ENCODE data around the gene NKPD1.
"Not testable (repeated sequence)": the region's sequence is repeated elsewhere in the genome, so short reads cannot be mapped to it uniquely, and the experiment has no call there.

Gene NKPD1

GRCh38 chr19:45130236-45130635 lies 30.5 kb downstream of the NKPD1 start:
- no peak overlapping the region for H3K9ac ChIP-seq (ENCODE audit: low read depth, low read length)
- peaks cover 5% of the 10 kb centered on the region for H3K4me1 ChIP-seq (ENCODE audit: control insufficient read depth, insufficient read depth, low read length)

DNA sequence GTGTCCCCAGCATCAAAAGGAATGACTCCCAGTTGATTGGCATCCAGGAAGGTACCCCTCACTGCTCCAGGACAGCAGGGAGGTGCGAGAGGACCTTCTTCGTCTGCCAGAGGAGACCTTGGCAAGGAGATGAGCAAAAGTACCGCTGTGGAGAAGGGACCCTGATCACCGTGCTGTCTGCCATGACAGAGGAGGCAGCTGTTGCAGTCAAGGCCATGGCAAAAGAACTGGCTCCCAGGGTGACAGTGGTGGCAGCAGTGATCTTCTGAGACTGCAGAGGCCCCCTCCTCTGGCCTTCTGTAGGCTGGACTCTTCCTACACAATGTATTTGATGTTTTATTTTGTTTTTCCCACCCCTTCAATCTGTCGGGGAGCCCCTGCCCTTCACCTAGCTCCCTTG lies 32.0 kb downstream of the NKPD1 start:
- H3K9ac ChIP-seq (ENCODE audit: low read depth, low read length): no peak overlapping the region
- H3K4me1 ChIP-seq (ENCODE audit: control insufficient read depth, insufficient read depth, low read length): peaks cover 5% of the 10 kb centered on the region
- H3K9me3 ChIP-seq (ENCODE audit: control insufficient read depth, insufficient read depth, low read length): no peaks in the 10 kb centered on the region
- H3K36me3 ChIP-seq (ENCODE audit: control insufficient read depth, insufficient read depth, low read length): no peaks in the 10 kb centered on the region
- no peaks in the 10 kb centered on the region for H3K27me3 ChIP-seq (ENCODE audit: control insufficient read depth, insufficient read depth, low read length)
- H3K4me3 ChIP-seq (ENCODE audit: low read depth, low read length): no peak overlapping the region

More at GRCh38 chr19:45130236-45130635, 30.5 kb downstream of the NKPD1 start:
- H3K4me3 ChIP-seq (ENCODE audit: low read depth, low read length): no peak overlapping the region
- no peaks in the 10 kb centered on the region for H3K36me3 ChIP-seq (ENCODE audit: control insufficient read depth, insufficient read depth, low read length)
- H3K9me3 ChIP-seq (ENCODE audit: control insufficient read depth, insufficient read depth, low read length): no peaks in the 10 kb centered on the region
- H3K27me3 ChIP-seq (ENCODE audit: control insufficient read depth, insufficient read depth, low read length): no peaks in the 10 kb centered on the region

GRCh38 chr19:45128146-45128545 lies 32.6 kb downstream of the NKPD1 start:
- Histone ChIP-seq H3K36me3 (ENCODE audit: control insufficient read depth, insufficient read depth, low read length) (no peaks in the 10 kb centered on the region), H3K27me3 (ENCODE audit: control insufficient read depth, insufficient read depth, low read length) (no peaks in the 10 kb centered on the region), H3K4me1 (ENCODE audit: control insufficient read depth, insufficient read depth, low read length) (peaks cover 5% of the 10 kb centered on the region), H3K9me3 (ENCODE audit: control insufficient read depth, insufficient read depth, low read length) (no peaks in the 10 kb centered on the region), H3K9ac (ENCODE audit: low read depth, low read length) (no peak overlapping the region), H3K4me3 (ENCODE audit: low read depth, low read length) (no peak overlapping the region)

DNA sequence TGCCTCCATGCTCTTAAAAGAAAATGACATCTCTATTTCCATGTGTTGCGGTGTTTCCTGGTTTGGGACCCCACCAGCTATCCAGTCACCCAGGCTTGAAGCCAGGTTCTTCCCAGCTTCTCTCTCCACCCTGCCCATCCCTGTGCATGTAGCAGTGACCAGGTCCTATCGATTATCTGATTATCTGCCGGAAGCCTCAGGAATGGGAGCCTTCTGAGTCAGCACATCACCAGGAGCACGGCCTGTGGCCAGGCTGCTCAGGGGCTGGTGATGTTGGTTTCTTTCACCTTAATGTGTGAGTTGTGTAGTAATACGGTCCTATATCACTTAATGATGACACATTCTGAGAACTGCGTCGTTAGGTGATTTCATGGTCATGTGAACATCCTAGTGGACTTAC lies 34.1 kb downstream of the NKPD1 start:
- H3K4me3 ChIP-seq (ENCODE audit: low read depth, low read length): no peak overlapping the region
- no peaks in the 10 kb centered on the region for H3K36me3 ChIP-seq (ENCODE audit: control insufficient read depth, insufficient read depth, low read length)
- H3K9ac ChIP-seq (ENCODE audit: low read depth, low read length): no peak overlapping the region
- H3K27me3 ChIP-seq (ENCODE audit: control insufficient read depth, insufficient read depth, low read length): no peaks in the 10 kb centered on the region
- H3K9me3 ChIP-seq (ENCODE audit: control insufficient read depth, insufficient read depth, low read length): no peaks in the 10 kb centered on the region
- peaks cover 5% of the 10 kb centered on the region for H3K4me1 ChIP-seq (ENCODE audit: control insufficient read depth, insufficient read depth, low read length)

GRCh38 chr19:45125975-45126493 lies 34.7 kb downstream of the NKPD1 start:
- H3K9me3 ChIP-seq (ENCODE audit: control insufficient read depth, insufficient read depth, low read length): no peaks in the 10 kb centered on the region
- H3K36me3 ChIP-seq (ENCODE audit: control insufficient read depth, insufficient read depth, low read length): no peaks in the 10 kb centered on the region
- H3K4me3 ChIP-seq (ENCODE audit: low read depth, low read length): no peak overlapping the region
- H3K27me3 ChIP-seq (ENCODE audit: control insufficient read depth, insufficient read depth, low read length): no peaks in the 10 kb centered on the region
- no peak overlapping the region for H3K9ac ChIP-seq (ENCODE audit: low read depth, low read length)
- H3K4me1 ChIP-seq (ENCODE audit: control insufficient read depth, insufficient read depth, low read length): peaks cover 5% of the 10 kb centered on the region

DNA sequence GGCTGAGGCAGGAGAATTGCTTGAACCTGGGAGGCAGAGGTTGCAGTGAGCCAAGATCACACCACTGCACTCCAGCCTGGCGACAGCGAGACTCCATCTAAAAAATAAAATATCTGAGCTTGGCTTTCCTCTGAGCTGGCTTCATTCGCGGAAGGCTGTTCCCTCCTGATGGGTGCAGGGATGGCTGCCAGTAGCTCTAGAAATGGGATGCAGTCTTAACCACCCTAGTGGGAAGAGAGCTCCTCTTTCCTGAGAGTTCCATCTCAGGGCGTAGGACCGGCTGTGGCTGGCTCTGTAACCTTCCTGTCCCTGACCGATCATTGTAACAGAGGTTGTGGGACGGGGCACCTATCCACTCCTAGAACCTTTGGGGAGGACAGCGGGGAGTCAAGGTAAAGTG lies 35.4 kb downstream of the NKPD1 start:
- Histone ChIP-seq H3K9me3 (ENCODE audit: control insufficient read depth, insufficient read depth, low read length) (no peaks in the 10 kb centered on the region), H3K9ac (ENCODE audit: low read depth, low read length) (no peak overlapping the region), H3K4me1 (ENCODE audit: control insufficient read depth, insufficient read depth, low read length) (no peaks in the 10 kb centered on the region)

GRCh38 chr19:45124021-45124420 lies 36.8 kb downstream of the NKPD1 start:
- Histone ChIP-seq H3K4me3 (ENCODE audit: low read depth, low read length) (no peak overlapping the region), H3K9ac (ENCODE audit: low read depth, low read length) (peak overlapping the region; percentile 32), H3K36me3 (ENCODE audit: control insufficient read depth, insufficient read depth, low read length) (no peaks in the 10 kb centered on the region), H3K4me1 (ENCODE audit: control insufficient read depth, insufficient read depth, low read length) (no peaks in the 10 kb centered on the region), H3K27me3 (ENCODE audit: control insufficient read depth, insufficient read depth, low read length) (no peaks in the 10 kb centered on the region), H3K9me3 (ENCODE audit: control insufficient read depth, insufficient read depth, low read length) (no peaks in the 10 kb centered on the region)

More for the DNA sequence above, 35.4 kb downstream of the NKPD1 start:
- Histone ChIP-seq H3K36me3 (ENCODE audit: control insufficient read depth, insufficient read depth, low read length) (no peaks in the 10 kb centered on the region), H3K27me3 (ENCODE audit: control insufficient read depth, insufficient read depth, low read length) (no peaks in the 10 kb centered on the region), H3K4me3 (ENCODE audit: low read depth, low read length) (no peak overlapping the region)

GRCh38 chr19:45123440-45123850 lies 37.3 kb downstream of the NKPD1 start:
- H3K9me3 ChIP-seq (ENCODE audit: control insufficient read depth, insufficient read depth, low read length): no peaks in the 10 kb centered on the region
- no peaks in the 10 kb centered on the region for H3K36me3 ChIP-seq (ENCODE audit: control insufficient read depth, insufficient read depth, low read length)
- H3K4me3 ChIP-seq (ENCODE audit: low read depth, low read length): no peak overlapping the region
- H3K4me1 ChIP-seq (ENCODE audit: control insufficient read depth, insufficient read depth, low read length): no peaks in the 10 kb centered on the region
- peak overlapping the region; percentile 32 for H3K9ac ChIP-seq (ENCODE audit: low read depth, low read length)
- no peaks in the 10 kb centered on the region for H3K27me3 ChIP-seq (ENCODE audit: control insufficient read depth, insufficient read depth, low read length)

DNA sequence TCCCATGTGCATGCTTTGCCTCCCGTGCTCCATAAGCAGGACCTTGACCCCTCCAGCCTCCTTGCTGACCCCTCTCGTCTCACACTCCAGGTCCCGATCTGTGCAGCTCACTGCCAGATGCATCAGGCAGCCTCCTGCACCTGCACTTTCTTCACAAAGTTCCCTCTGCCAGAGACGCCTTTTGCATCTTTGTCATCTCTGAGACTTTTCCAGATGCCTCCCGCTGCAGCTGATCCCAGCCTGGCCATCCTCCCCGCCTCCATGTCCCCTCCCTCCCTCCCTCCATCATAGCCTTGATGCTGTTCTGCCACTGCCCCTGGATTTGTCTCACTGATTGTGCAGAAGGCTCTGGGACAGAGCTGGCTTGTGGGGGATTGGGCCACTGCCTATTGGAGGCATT lies 38.0 kb downstream of the NKPD1 start:
- no peaks in the 10 kb centered on the region for H3K4me1 ChIP-seq (ENCODE audit: control insufficient read depth, insufficient read depth, low read length)
- H3K9me3 ChIP-seq (ENCODE audit: control insufficient read depth, insufficient read depth, low read length): no peaks in the 10 kb centered on the region
- no peaks in the 10 kb centered on the region for H3K36me3 ChIP-seq (ENCODE audit: control insufficient read depth, insufficient read depth, low read length)
- H3K4me3 ChIP-seq (ENCODE audit: low read depth, low read length): no peak overlapping the region
- no peak overlapping the region for H3K9ac ChIP-seq (ENCODE audit: low read depth, low read length)
- H3K27me3 ChIP-seq (ENCODE audit: control insufficient read depth, insufficient read depth, low read length): no peaks in the 10 kb centered on the region

- Histone ChIP-seq H3K36me3 (ENCODE audit: control insufficient read depth, insufficient read depth, low read length) (no peaks in the 10 kb centered on the region), H3K4me3 (ENCODE audit: low read depth, low read length) (no peak overlapping the region), H3K4me1 (ENCODE audit: control insufficient read depth, insufficient read depth, low read length) (no peaks in the 10 kb centered on the region), H3K9ac (ENCODE audit: low read depth, low read length) (no peak overlapping the region), H3K27me3 (ENCODE audit: control insufficient read depth, insufficient read depth, low read length) (no peaks in the 10 kb centered on the region), H3K9me3 (ENCODE audit: control insufficient read depth, insufficient read depth, low read length) (no peaks in the 10 kb centered on the region)
These were observed 38.9 kb downstream of the NKPD1 start for GRCh38 chr19:45121827-45122345.

GRCh38 chr19:45119582-45119981 lies 41.2 kb downstream of the NKPD1 start:
- H3K4me3 ChIP-seq (ENCODE audit: low read depth, low read length): no peak overlapping the region
- no peaks in the 10 kb centered on the region for H3K4me1 ChIP-seq (ENCODE audit: control insufficient read depth, insufficient read depth, low read length)
- peaks cover 3% of the 10 kb centered on the region for H3K36me3 ChIP-seq (ENCODE audit: control insufficient read depth, insufficient read depth, low read length)
- H3K9me3 ChIP-seq (ENCODE audit: control insufficient read depth, insufficient read depth, low read length): no peaks in the 10 kb centered on the region
- H3K9ac ChIP-seq (ENCODE audit: low read depth, low read length): no peak overlapping the region
- H3K27me3 ChIP-seq (ENCODE audit: control insufficient read depth, insufficient read depth, low read length): no peaks in the 10 kb centered on the region

- not testable (repeated sequence) for H3K9ac ChIP-seq (ENCODE audit: low read depth, low read length); H3K4me1 ChIP-seq (ENCODE audit: control insufficient read depth, insufficient read depth, low read length); H3K4me3 ChIP-seq (ENCODE audit: low read depth, low read length)
These were observed 42.0 kb downstream of the NKPD1 start for GRCh38 chr19:45118591-45119355.

More at GRCh38 chr19:45118591-45119355, 42.0 kb downstream of the NKPD1 start:
- not testable (repeated sequence) for H3K36me3 ChIP-seq (ENCODE audit: control insufficient read depth, insufficient read depth, low read length); H3K9me3 ChIP-seq (ENCODE audit: control insufficient read depth, insufficient read depth, low read length); H3K27me3 ChIP-seq (ENCODE audit: control insufficient read depth, insufficient read depth, low read length)

Measured in iPS-15b (cell line).